OCI-LY7 (cell line): Measurements from ENCODE around the gene GLIS2. TPM values are rescaled to one million over a fixed set of nuclear protein-coding genes. Genes with fewer than 3 reads are reported as not detected.

Experiments
- BruUV-seq: library from RNA; stranded (reverse); fragments of 400-500 nt; replicated peaks from 2 replicates; lab custom pipeline; 2021; lab: Mats Ljungman, UMichigan
- CTCF ChIA-PET: fragments of 300-600 bp; sonication (Branson Sonifier 250); formaldehyde crosslinking; loops from one replicate; lab custom pipeline; 2022; ENCODE audit warnings: antibody characterized with exemption; ENCODE audit not compliant: unreplicated experiment; lab: Charles Lee
- POLR2A ChIA-PET: fragments of 300-600 bp; sonication (Branson Sonifier 250); formaldehyde crosslinking; loops from one replicate; lab custom pipeline; 2022; ENCODE audit warnings: antibody characterized with exemption; lab: Charles Lee
- DNase-seq: peaks from one replicate; pipeline ENCODE4 v3.0.0-alpha.2; 2015; ENCODE audit warnings: low spot score
- H2AFZ ChIP-seq: fragments of 200-600 bp; sonication (generic), shearing (Covaris generic); 2 replicates; pipeline ENCODE4 v1.6.1; 2014; ENCODE audit warnings: mild to moderate bottlenecking, antibody characterized with exemption, low read length, moderate library complexity
- H3K27ac ChIP-seq: fragments of 200-600 bp; sonication (generic); 2 replicates; pipeline ENCODE4 v1.5.1; 2014; ENCODE audit warnings: mixed run types, low read depth, mild to moderate bottlenecking, moderate library complexity, low read length, inconsistent platforms; ENCODE audit not compliant: poor library complexity, severe bottlenecking
- H3K36me3 ChIP-seq: fragments of 200-600 bp; sonication (generic); 2 replicates; pipeline ENCODE4 v1.6.1; 2014; ENCODE audit warnings: mild to moderate bottlenecking, antibody characterized with exemption, low read length, moderate library complexity, mixed read lengths; ENCODE audit not compliant: insufficient read depth
- H3K4me1 ChIP-seq: fragments of 200-600 bp; sonication (generic); 2 replicates; pipeline ENCODE4 v1.5.1; 2014; ENCODE audit warnings: mild to moderate bottlenecking, low read length; ENCODE audit not compliant: insufficient read depth, poor library complexity, severe bottlenecking
- H3K4me2 ChIP-seq: fragments of 200-600 bp; sonication (generic); 2 replicates; pipeline ENCODE4 v1.6.1; 2014; ENCODE audit warnings: mild to moderate bottlenecking, low read length
- H3K4me3 ChIP-seq: fragments of 200-600 bp; sonication (generic); 2 replicates; pipeline ENCODE4 v1.5.1; 2014; ENCODE audit warnings: mild to moderate bottlenecking, low read depth, low read length; ENCODE audit not compliant: poor library complexity, severe bottlenecking
- H3K79me2 ChIP-seq: fragments of 200-600 bp; sonication (generic); 2 replicates; pipeline ENCODE4 v1.6.1; 2016; ENCODE audit warnings: low read depth, mild to moderate bottlenecking, low read length, moderate library complexity, mixed read lengths; ENCODE audit not compliant: insufficient read depth
- H3K9me2 ChIP-seq: fragments of 200-600 bp; sonication (generic); 2 replicates; pipeline ENCODE4 v1.6.1; 2016; ENCODE audit warnings: mild to moderate bottlenecking, low read length, mixed read lengths; ENCODE audit not compliant: insufficient read depth
- H3K9me3 ChIP-seq: fragments of 200-600 bp; sonication (generic); 2 replicates; pipeline ENCODE4 v1.6.1; 2014; ENCODE audit warnings: mild to moderate bottlenecking, mixed run types, low read length, mixed read lengths
- H4K20me1 ChIP-seq: fragments of 200-600 bp; sonication (generic); 2 replicates; pipeline ENCODE4 v1.6.1; 2014; ENCODE audit warnings: mild to moderate bottlenecking, antibody characterized with exemption, low read length, moderate library complexity, mixed read lengths; ENCODE audit not compliant: insufficient read depth
- EZH2phosphoT487 ChIP-seq: fragments of 200-600 bp; sonication (generic); IDR thresholded peaks from 2 replicates; pipeline ENCODE4 v1.6.1; 2018; ENCODE audit warnings: low read depth, borderline replicate concordance, mild to moderate bottlenecking, mixed run types, antibody characterized with exemption, low read length, moderate library complexity, mixed read lengths
- intact Hi-C: fragments of 100-400 bp; cut with micrococcal nuclease; formaldehyde crosslinking; loops from one replicate; pipeline ENCODE4 v1.10.0; 2022; ENCODE audit not compliant: unreplicated experiment
- total RNA-seq, 2 experiments: library from RNA; depleted of rRNA in 1 of 2; stranded (reverse); fragments of >200 nt in 1 of 2; shearing (Covaris generic) in 1 of 2; gene quantifications; 2 replicates each; pipeline ENCODE4 v1.2.3, GENCODE V29; 2014 to 2022
- TF ChIP-seq, protein P1 (sequence below): fragments of 200-600 bp; sonication (generic); conservative IDR thresholded peaks from 2 replicates; pipeline ENCODE4 v1.5.1; 2014; ENCODE audit warnings: mild to moderate bottlenecking, antibody characterized with exemption, low read length, moderate library complexity, mixed read lengths

The GLIS2 gene
- total RNA-seq, 2 experiments from 2014 or later: 0.08 TPM; not detected in 1

GRCh38 chr16:4270091-4270490, 45.8 kb upstream of the GLIS2 start:
- Histone ChIP-seq H3K4me3 (peak overlapping the region; percentile 83), H3K4me2 (peak overlapping the region; percentile 94), H3K27ac (no peak overlapping the region), H3K36me3 (peaks cover 42% of the 10 kb centered on the region), H3K9me2 (no peaks in the 10 kb centered on the region), H2AFZ (no peak overlapping the region), H3K79me2 (peaks cover 64% of the 10 kb centered on the region), H4K20me1 (no peaks in the 10 kb centered on the region), H3K9me3 (no peaks in the 10 kb centered on the region), H3K4me1 (peaks cover 26% of the 10 kb centered on the region)
- CTCF ChIA-PET: interaction anchor here (1.5 kb wide), 1 partner anchor 16 kb away, joined by 4 read pairs; no protein-coding TSS in a partner anchor
- BruUV-seq: no TSS peak
- no peak for TF ChIP-seq EZH2phosphoT487
- TF ChIP-seq, protein P1, sequence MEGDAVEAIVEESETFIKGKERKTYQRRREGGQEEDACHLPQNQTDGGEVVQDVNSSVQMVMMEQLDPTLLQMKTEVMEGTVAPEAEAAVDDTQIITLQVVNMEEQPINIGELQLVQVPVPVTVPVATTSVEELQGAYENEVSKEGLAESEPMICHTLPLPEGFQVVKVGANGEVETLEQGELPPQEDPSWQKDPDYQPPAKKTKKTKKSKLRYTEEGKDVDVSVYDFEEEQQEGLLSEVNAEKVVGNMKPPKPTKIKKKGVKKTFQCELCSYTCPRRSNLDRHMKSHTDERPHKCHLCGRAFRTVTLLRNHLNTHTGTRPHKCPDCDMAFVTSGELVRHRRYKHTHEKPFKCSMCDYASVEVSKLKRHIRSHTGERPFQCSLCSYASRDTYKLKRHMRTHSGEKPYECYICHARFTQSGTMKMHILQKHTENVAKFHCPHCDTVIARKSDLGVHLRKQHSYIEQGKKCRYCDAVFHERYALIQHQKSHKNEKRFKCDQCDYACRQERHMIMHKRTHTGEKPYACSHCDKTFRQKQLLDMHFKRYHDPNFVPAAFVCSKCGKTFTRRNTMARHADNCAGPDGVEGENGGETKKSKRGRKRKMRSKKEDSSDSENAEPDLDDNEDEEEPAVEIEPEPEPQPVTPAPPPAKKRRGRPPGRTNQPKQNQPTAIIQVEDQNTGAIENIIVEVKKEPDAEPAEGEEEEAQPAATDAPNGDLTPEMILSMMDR: no peak
- POLR2A ChIA-PET: no interaction called here
- DNase-seq: no peak
- intact Hi-C loops: no loop called here

DNA sequence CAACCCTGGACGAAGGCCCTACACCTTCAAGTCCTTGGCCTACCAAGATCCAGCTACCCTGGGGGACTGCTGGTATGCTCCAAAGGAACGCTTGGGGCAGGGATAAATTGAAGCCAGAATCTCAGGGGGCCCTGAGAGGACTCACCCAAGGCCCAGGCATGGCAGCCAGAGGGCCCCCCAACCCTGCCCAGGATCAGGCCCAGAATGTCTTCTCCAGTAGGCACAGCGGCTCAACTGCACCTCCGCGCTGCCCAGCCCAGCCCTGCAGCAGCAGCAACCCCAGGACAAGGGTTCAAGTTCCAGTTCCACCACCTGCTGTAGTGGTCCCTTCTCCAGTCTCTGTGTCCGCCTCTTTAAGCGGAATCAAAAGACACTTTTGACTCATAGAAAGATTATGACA, 45.3 kb upstream of the GLIS2 start:
- Histone ChIP-seq H3K9me3 (no peaks in the 10 kb centered on the region), H3K79me2 (peaks cover 59% of the 10 kb centered on the region), H3K4me3 (peak overlapping the region; percentile 83), H3K4me2 (peak overlapping the region; percentile 94), H3K27ac (peak overlapping the region; percentile 89), H4K20me1 (no peaks in the 10 kb centered on the region), H2AFZ (no peak overlapping the region), H3K9me2 (no peaks in the 10 kb centered on the region), H3K36me3 (peaks cover 42% of the 10 kb centered on the region), H3K4me1 (peaks cover 24% of the 10 kb centered on the region)
- intact Hi-C loops: no loop called here
- no peak for DNase-seq
- BruUV-seq: no TSS peak
- CTCF ChIA-PET: interaction anchor here (1.5 kb wide), 1 partner anchor 17 kb away, joined by 4 read pairs; no protein-coding TSS in a partner anchor
- POLR2A ChIA-PET: interaction anchor here (0.6 kb wide), 1 partner anchor 25 kb away, joined by 3 read pairs; no protein-coding TSS in a partner anchor
- TF ChIP-seq EZH2phosphoT487: no peak
- TF ChIP-seq, protein P1: 0 out of 2 replicates have a peak, but pooled peaks have one; percentile 26
